ENCODE results near the gene PNCK.

DNA sequence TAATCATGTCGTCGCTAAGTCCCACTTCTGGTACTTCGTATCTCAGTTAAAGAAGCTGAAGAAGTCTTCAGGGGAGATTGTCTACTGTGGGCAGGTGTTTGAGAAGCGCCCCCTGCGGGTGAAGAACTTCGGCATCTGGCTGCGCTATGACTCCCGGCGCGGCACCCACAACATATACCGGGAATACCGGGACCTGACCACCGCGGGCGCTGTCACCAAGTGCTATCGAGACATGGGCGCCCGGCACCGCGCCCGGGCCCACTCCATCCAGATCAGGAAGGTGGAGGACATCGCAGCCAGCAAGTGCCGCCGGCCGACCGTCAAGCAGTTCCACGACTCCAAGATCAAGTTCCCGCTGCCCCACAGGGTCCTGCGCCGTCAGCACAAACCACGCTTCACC, 11.3 kb downstream of the PNCK start:
- TF ChIP-seq, protein P1, sequence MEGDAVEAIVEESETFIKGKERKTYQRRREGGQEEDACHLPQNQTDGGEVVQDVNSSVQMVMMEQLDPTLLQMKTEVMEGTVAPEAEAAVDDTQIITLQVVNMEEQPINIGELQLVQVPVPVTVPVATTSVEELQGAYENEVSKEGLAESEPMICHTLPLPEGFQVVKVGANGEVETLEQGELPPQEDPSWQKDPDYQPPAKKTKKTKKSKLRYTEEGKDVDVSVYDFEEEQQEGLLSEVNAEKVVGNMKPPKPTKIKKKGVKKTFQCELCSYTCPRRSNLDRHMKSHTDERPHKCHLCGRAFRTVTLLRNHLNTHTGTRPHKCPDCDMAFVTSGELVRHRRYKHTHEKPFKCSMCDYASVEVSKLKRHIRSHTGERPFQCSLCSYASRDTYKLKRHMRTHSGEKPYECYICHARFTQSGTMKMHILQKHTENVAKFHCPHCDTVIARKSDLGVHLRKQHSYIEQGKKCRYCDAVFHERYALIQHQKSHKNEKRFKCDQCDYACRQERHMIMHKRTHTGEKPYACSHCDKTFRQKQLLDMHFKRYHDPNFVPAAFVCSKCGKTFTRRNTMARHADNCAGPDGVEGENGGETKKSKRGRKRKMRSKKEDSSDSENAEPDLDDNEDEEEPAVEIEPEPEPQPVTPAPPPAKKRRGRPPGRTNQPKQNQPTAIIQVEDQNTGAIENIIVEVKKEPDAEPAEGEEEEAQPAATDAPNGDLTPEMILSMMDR (conservative IDR thresholded peaks at IDR 0.05; ENCODE audit: low read depth, low read length), result peak; percentile 66
- no peak for TF ChIP-seq EZH2 (IDR thresholded peaks at IDR 0.05; ENCODE audit: borderline replicate concordance, low read depth, low read length, poor library complexity, severe bottlenecking)

Data from A673 (cell line).